Measurements from ENCODE around the gene PMIS2.

The PMIS2 gene
- total RNA-seq: 0 reads per million in 2 experiments

- DNase-seq (ENCODE audit: low read depth): no peak
Measured at GRCh38 chr19:35585848-35586247, at the start of gene PMIS2. Gene PMIS2, plus strand, starts transcription at chr19:35586173. Its CDS starts 87 bp downstream, at chr19:35586260.

GRCh38 chr19:35539314-35539713, 46.7 kb upstream of the PMIS2 start:
- DNase-seq (ENCODE audit: low read depth): no peak

GRCh38 chr19:35539850-35540249, 46.1 kb upstream of the PMIS2 start:
- no peak for DNase-seq (ENCODE audit: low read depth)

GRCh38 chr19:35540356-35540927, 45.5 kb upstream of the PMIS2 start:
- DNase-seq (ENCODE audit: low read depth): no peak

- DNase-seq (ENCODE audit: low read depth): no peak
Measured at GRCh38 chr19:35542209-35542608, 43.8 kb upstream of the PMIS2 start.

- DNase-seq (ENCODE audit: low read depth): no peak
Measured at GRCh38 chr19:35543280-35544109, 42.5 kb upstream of the PMIS2 start.

- DNase-seq (ENCODE audit: low read depth): no peak
Measured at GRCh38 chr19:35544110-35544802, 41.7 kb upstream of the PMIS2 start.

- peak; percentile 47 for DNase-seq (ENCODE audit: low read depth)
Measured at GRCh38 chr19:35545001-35545854, 40.7 kb upstream of the PMIS2 start, which contains the start of gene TMEM147. Gene TMEM147, plus strand, starts transcription at chr19:35545626. Its CDS starts 114 bp downstream, at chr19:35545740.

GRCh38 chr19:35545855-35546381, 40.1 kb upstream of the PMIS2 start:
- no peak for DNase-seq (ENCODE audit: low read depth)

- no peak for DNase-seq (ENCODE audit: low read depth)
Measured at GRCh38 chr19:35546532-35546931, 39.4 kb upstream of the PMIS2 start.

- peak; percentile 32 for DNase-seq (ENCODE audit: low read depth)
Measured at GRCh38 chr19:35549174-35549788, 36.7 kb upstream of the PMIS2 start.

- no peak for DNase-seq (ENCODE audit: low read depth)
Measured at GRCh38 chr19:35549879-35550523, 36.0 kb upstream of the PMIS2 start.

- no peak for DNase-seq (ENCODE audit: low read depth)
Measured at GRCh38 chr19:35551091-35551810, 34.7 kb upstream of the PMIS2 start.

- DNase-seq (ENCODE audit: low read depth): no peak
Measured at GRCh38 chr19:35552534-35553384, 33.2 kb upstream of the PMIS2 start.

- DNase-seq (ENCODE audit: low read depth): no peak
Measured at GRCh38 chr19:35553385-35554000, 32.5 kb upstream of the PMIS2 start.

GRCh38 chr19:35554076-35554475, 31.9 kb upstream of the PMIS2 start:
- no peak for DNase-seq (ENCODE audit: low read depth)

GRCh38 chr19:35555301-35556005, 30.5 kb upstream of the PMIS2 start:
- DNase-seq (ENCODE audit: low read depth): no peak
